HG03520 (cell line): Measurements from ENCODE around the gene FAM20A.

ENCODE experiments used
- ATAC-seq: cut with Tn5 transposase; IDR thresholded peaks from one replicate; pipeline ENCODE4 v1.9.1; 2021; ENCODE audit warnings: mild to moderate bottlenecking, moderate library complexity; ENCODE audit not compliant: unreplicated experiment

FAM20A gene

GRCh38 chr17:68570526-68570925 lies 30.6 kb downstream of the FAM20A start:
- ATAC-seq: no peak

GRCh38 chr17:68569346-68569745 lies 31.8 kb downstream of the FAM20A start:
- no peak for ATAC-seq

DNA sequence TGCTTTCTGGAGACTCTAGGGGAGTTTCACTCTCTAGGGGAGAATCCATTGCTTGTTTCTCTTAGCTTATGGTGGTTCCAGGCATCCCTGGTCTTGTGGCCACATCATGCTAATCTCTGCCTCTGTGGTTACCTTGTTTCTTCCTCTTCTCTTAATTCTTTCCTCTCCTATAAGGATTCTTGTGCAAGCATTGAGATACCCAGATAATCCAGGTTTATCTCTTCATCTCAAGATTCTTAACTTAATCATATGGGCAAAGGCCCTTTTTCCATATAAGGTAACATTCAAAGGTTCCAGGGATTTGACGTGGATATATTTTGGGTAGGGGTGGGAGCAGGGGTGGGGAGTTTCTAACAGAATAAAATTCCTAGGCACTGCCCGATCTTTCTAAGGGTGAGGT lies 32.6 kb downstream of the FAM20A start:
- ATAC-seq: no peak

GRCh38 chr17:68567581-68567980 lies 33.6 kb downstream of the FAM20A start:
- ATAC-seq: no peak

DNA sequence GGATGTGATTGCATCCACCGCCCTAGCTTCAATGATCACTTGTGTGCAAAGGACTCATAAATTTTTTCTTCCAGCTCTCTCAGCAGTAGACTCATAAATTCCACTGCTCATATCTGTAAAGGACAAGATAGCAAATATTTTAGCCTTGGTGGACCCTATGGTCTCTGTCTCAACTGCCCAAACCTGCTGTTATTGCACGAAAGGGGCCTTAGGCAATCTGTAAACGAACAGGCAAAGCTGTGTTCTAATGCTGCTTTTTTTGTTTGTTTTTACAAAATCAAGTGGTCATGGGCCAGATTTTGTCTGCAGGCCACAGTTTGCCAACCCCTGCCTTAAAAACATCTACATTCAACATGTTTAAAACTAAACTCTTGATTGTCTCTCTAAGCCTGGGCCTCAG lies 34.1 kb downstream of the FAM20A start:
- ATAC-seq: no peak

- no peak for ATAC-seq
These were observed 34.8 kb downstream of the FAM20A start for GRCh38 chr17:68566442-68566738.

DNA sequence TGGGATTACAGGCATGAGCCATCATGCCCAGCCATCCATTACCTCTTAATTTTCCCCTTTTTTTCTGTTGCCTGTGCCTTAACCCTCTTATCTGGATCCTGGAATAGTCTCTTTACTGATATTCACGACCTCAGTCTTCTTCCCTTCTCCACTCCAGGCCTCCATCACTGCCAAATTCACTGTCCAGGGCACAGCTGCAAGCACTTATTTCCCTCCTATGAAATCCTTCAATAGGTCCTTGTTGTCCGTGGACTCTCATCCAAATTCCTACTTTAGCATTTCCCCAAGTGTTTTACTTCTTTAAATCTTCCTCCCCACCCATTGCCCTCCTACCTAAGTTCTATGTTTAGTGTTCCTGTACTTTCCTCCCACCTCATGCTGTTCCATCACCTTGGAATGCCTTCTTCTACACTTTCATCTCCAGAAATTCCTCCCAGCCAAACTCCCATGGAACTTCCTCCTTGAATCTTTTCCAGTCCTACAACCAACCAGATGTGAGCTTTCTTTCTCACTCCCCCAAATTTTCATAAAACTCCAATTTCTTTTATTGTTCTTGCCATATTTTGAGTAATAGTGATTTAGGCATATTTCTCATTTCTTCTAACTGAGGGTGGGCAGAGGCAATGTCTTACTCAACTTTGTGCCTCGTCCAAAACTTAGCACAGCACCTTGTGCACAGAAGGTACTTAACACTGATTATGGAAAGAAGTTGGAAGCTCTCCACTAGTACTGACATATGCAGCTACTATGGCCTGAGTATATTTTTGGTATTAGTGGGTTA lies 35.3 kb downstream of the FAM20A start:
- no peak for ATAC-seq

GRCh38 chr17:68564415-68565111 lies 36.6 kb downstream of the FAM20A start:
- no peak for ATAC-seq

GRCh38 chr17:68562736-68563135 lies 38.4 kb downstream of the FAM20A start:
- ATAC-seq: no peak

- ATAC-seq: no peak
These were observed 40.0 kb downstream of the FAM20A start for GRCh38 chr17:68560966-68561720.

DNA sequence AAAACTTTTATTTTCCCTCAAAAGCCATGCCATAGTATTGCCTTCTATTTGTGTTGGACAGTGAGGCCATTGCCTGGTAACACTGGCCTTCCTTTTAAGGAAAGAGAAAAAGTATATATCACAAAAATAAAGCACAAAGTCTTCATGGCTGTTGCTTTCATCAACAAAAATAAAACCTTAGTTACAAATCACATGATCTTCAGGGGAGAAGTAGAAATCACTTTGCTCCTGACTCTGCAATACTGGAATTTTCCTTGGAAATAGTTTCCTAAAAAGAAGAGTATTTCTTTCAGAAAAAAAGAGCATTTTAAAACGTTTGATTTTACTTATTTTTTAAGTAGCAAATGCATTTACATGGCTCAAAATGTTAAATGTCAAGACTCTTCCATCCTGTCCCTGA lies 41.9 kb downstream of the FAM20A start:
- no peak for ATAC-seq

- ATAC-seq: no peak
These were observed 44.6 kb downstream of the FAM20A start for GRCh38 chr17:68556551-68556950.

- no peak for ATAC-seq
These were observed 56.9 kb downstream of the FAM20A start for GRCh38 chr17:68544111-68544915.

DNA sequence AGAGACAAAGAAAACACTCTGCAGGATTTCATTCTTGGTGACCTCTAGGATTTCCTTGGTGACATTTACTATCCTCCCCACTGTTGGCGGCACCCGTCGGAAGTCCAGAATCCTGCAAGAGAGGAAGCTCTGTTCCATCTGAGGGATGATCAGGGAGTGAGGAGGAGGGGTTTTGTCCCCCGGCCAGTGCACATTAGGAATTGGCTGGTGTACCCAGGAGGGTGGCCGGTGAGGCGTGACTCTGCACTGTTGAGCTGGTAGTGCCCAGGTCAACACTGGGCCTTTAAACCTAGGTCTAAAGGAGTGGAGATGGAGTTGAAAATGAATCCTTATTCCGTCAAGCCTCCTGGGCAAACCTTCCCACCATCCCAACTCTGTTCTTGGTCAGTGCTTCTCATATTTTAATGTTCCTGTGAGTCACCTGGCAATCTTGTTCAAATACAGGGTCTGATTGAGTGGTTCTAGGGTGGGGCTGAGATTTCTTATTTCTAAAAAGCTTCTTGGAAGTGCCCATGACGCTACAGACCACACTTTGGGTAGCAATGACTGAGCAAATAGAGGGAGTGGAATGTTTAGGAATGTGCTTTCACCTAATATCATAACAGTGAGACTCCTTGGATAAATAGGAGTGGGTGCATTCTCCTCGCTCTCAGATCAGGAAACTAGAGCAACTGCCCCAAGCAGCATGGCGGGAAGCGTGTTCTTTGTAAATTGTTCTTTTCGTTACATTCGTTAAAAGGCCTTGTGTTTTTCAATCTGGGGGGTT lies 58.3 kb downstream of the FAM20A start:
- no peak for ATAC-seq

GRCh38 chr17:68541816-68542215 lies 59.4 kb downstream of the FAM20A start:
- no peak for ATAC-seq

DNA sequence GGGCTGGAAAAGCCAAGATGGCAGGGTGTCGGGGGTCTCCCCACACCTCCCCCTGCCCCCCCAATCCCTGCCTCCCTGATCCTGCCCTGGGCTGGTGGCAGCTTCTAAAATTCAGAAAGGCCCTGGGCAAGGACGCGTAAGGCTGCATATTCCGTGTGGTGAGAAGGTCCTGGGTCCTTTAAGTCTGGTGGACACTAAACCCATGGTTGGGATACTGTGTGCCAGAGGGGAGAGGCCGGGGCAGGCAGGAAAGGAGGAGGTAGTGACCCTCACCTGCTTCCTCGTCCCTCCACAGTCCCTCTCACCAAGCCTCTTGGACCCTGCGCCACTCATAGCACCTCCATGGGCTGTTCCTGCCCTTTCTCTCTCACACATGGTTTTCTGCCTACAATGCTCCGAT lies 60.2 kb downstream of the FAM20A start:
- no peak for ATAC-seq

DNA sequence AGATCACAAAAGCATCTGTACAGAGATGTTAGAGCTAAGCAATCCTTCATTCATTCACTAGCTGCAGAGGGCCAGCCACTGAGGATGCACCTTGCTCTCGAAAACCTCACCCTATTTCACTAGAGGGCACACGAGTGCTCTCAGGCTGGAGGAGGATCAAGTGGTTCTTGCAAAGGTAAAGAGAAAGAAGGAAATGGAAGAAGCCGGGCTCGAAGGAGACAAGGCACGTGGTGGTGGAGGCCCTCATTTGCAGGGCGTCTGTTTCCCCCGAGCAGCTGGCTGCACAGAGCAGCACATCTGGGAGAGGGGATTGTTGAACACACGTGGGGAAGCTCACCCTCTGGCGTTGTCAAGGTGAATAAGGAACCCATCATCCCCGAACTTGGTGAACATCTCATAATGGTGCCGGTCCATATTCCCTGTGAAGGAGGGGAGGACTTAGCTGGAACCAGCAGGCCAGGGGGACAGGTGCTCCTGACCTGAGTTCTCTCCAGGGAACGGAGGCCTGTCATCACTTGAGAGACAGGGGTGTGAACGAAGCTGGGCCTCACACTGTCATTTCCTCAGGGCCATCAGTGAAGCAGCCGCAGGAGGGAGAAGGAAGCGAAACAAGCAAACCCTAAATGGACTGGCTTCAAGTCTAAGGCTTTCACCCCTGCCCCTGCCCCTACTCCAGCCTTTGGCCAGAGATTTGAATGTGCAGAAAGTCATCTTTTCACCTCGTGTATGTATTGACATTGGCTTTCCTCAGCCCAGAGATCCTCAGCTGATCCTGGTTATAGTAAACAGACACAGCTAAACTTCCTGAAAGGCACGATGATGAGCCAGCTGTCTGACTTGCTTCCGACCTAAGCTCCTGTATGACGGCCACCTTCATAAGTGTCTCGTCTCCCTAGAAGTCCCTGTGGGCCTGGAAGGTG lies 61.4 kb downstream of the FAM20A start:
- no peak for ATAC-seq

- ATAC-seq: no peak
These were observed 65.2 kb downstream of the FAM20A start for GRCh38 chr17:68535922-68536321.

DNA sequence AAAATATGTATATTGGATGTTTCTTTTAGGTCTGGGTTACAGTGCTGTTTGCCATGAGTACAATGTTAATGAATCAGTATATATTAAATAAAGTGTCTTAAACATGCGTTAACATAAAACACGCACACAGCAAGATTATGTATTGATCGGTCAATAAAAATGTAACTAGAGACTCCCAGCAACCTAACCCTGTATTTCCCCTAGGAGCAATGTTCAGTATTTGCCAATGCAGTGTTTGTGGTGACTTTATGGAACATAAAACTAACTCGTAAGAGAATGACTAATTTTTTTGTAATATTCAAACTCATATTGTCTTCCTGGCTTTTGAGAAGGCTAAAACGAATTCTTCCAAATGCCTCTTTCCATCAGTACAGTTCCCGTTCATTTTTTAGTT lies 66.5 kb downstream of the FAM20A start:
- ATAC-seq: no peak
